Measurements from ENCODE around the gene BAG1.

BAG1 gene

GRCh38 chr9:33209394-33209793 is 55.1 kb downstream of the BAG1 start:
- Histone ChIP-seq H4K20me1 (ENCODE audit: low read depth, low read length) (no peaks in the 10 kb centered on the region), H3K9me2 (replicated peaks; ENCODE audit: insufficient read depth, low read length) (no peaks in the 10 kb centered on the region), H3K36me3 (ENCODE audit: low read length) (no peaks in the 10 kb centered on the region), H3K79me2 (ENCODE audit: insufficient read depth, low read length) (no peaks in the 10 kb centered on the region), H3K9me3 (ENCODE audit: insufficient read depth, low read length) (no peaks in the 10 kb centered on the region), H2AFZ (ENCODE audit: low read depth, low read length, severe bottlenecking) (no peak overlapping the region), H3K9ac (ENCODE audit: low read length) (no peak overlapping the region), H3K4me2 (ENCODE audit: low read depth, low read length, poor library complexity, severe bottlenecking) (no peak overlapping the region), H3F3A (ENCODE audit: insufficient read depth) (no peaks in the 10 kb centered on the region), H3K27me3 (ENCODE audit: low read length) (no peaks in the 10 kb centered on the region), H3K27ac (ENCODE audit: low read depth, low read length) (no peak overlapping the region), H3K4me3 (ENCODE audit: insufficient read depth, low read length, poor library complexity, severe bottlenecking) (no peak overlapping the region)
- TF ChIP-seq EZH2phosphoT487 (conservative IDR thresholded peaks at IDR 0.05; ENCODE audit: low read length) (no peak), CTCF (IDR thresholded peaks at IDR 0.05; ENCODE audit: insufficient read depth, low read length, poor library complexity, severe bottlenecking) (no peak)

- H3K4me3 ChIP-seq (ENCODE audit: insufficient read depth, low read length, poor library complexity, severe bottlenecking): no peak overlapping the region
- no peak overlapping the region for H3K9ac ChIP-seq (ENCODE audit: low read length)
- no peaks in the 10 kb centered on the region for H3K9me2 ChIP-seq (replicated peaks; ENCODE audit: insufficient read depth, low read length)
- no peaks in the 10 kb centered on the region for H4K20me1 ChIP-seq (ENCODE audit: low read depth, low read length)
- H3K9me3 ChIP-seq (ENCODE audit: insufficient read depth, low read length): no peaks in the 10 kb centered on the region
- H3K27ac ChIP-seq (ENCODE audit: low read depth, low read length): no peak overlapping the region
- H2AFZ ChIP-seq (ENCODE audit: low read depth, low read length, severe bottlenecking): no peak overlapping the region
- H3F3A ChIP-seq (ENCODE audit: insufficient read depth): no peaks in the 10 kb centered on the region
- no peaks in the 10 kb centered on the region for H3K27me3 ChIP-seq (ENCODE audit: low read length)
- H3K79me2 ChIP-seq (ENCODE audit: insufficient read depth, low read length): no peaks in the 10 kb centered on the region
- TF ChIP-seq EZH2phosphoT487 (conservative IDR thresholded peaks at IDR 0.05; ENCODE audit: low read length) (no peak), CTCF (IDR thresholded peaks at IDR 0.05; ENCODE audit: insufficient read depth, low read length, poor library complexity, severe bottlenecking) (no peak)
- H3K4me2 ChIP-seq (ENCODE audit: low read depth, low read length, poor library complexity, severe bottlenecking): no peak overlapping the region
- H3K36me3 ChIP-seq (ENCODE audit: low read length): no peaks in the 10 kb centered on the region
Measured at GRCh38 chr9:33202552-33203201, 61.8 kb downstream of the BAG1 start.

Measured in SU-DHL-6 (cell line).